HT-29 (cell line): ENCODE results near the gene TREML4. TPM values are rescaled to one million over a fixed set of nuclear protein-coding genes. Genes with fewer than 3 reads are reported as not detected.

ENCODE experiments used
- DNase-seq: peaks from one replicate; pipeline ENCODE4 v3.0.0-alpha.2; 2015; ENCODE audit warnings: low spot score
- small RNA-seq: library from RNA; depleted of rRNA; stranded (forward); fragments of <200 nt; gene quantifications from one replicate; pipeline ENCODE3, GENCODE V24; 2014
- total RNA-seq: library from RNA; depleted of rRNA; stranded (reverse); fragments of >200 nt; shearing (Covaris generic); gene quantifications from 2 replicates; pipeline ENCODE4 v1.2.3, GENCODE V29; 2014; rRNA removed

Gene TREML4
- total RNA-seq, 1 experiment from 2014 or later, result not detected

DNA sequence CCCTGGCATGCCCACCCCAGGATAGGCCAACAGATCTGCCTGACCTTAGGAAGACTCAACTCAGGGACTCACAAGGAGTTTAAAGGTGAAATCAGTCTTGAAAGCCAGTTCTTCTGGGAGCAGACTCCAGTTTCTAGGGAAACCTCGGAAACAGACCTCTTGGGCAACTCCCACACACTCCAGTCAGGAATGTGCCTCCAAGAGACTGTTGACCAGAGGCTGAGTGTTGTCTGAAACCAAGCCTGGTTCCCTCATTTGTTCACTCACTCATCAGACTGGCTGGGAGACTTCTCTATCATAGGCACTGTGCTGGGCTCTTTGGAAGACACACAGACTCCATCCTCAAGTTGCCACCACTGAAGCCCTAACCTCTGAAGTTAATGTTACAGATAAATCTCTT is 56.6 kb downstream of the TREML4 start:
- no peak for DNase-seq

DNA sequence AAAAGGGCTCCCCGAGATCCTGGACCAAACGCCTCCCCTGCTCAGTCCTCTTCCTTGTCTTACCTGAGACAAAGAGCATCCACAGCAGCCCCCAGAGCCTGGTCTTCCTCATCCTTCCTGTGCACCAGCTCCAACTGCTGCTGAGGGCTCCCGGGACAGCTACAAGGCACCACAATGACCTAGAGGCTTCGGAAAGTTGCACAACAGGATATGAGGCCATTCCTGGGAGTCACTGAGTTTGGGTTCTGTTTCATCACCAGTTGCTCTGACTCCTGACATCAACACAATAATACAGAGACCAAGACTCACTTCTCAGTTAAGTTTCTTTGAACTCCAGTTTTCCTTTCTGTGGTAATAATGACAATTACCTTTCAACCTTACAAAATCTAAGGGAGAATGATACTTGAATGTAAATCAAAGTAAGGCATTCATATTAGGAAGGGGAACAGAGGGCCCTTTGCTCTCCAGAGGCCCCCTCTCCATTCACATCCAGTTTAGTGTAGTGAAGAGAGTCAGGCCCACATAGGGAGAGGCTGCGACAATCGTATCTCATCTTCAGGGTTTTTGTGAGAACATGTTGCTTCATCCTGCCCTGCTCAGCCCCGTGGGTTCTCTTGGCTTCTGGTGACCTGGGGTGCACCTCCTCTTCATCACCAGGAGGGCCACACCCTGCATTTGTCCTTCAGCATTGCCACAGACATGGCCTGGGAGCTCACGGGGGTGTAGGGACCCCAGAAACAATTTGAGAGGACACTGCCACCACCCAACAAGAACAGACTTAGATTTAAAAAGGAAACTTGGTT is 58.6 kb downstream of the TREML4 start, which contains the start of gene TREM1:
TSS of gene TREM1 (minus strand) at position 139 of the 803 bp plus-strand sequence. CDS start at position 112, 27 bp downstream.
- DNase-seq, result no peak

DNA sequence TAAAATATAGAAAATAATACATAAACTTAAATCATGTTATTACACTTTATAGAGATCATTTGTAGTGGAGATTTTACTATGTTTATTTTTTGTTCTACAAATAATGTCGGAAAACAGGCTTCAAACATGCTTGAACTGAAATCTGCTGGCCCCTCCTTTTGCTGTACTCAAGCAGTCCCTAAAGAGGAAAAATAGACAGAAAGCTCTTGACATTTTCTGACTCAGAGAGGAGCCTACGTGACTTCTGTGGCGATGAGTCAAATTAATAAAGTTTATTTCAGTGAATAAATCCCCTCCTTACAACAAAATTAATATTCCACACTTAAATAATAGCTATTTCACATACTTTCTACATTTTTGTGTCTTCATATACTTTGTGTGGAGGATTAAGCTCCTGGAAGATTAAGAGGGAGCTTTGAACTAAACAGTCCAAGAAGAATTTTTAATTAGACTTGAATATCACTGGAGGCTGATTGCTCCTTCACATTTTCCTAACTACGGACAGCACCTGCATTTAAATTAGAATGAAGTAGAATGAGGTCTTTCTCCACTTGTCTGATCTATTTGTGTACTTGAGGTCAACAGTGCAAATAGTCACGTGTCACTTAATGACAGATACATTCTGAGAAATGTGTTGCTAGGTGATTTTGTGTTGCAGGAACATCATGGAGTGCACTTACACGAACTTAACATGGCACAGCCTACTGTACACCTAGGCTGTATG is 60.0 kb downstream of the TREML4 start:
- DNase-seq, result peak; percentile 43

Small RNA genes within 50 kb of the gene (small RNA-seq; reads per million reads assigned to genes)
- gene AL391903.2, result not detected
- gene AL391903.3, result not detected
- 3.7 reads per million, percentile 79 among the genes with 10 or more reads in this experiment for gene RNA5SP207

Other genes starting within 250 kb of the TREML4 start
- gene UNC5CL, start 189.1 kb upstream of the TREML4 start, total RNA-seq, result 1.1 and 4.2 TPM in 2 replicates
- gene TSPO2, start 185.9 kb upstream of the TREML4 start, total RNA-seq, result not detected in 2 replicates
- gene APOBEC2, start 175.1 kb upstream of the TREML4 start, total RNA-seq, result not detected in 2 replicates
- 14.5 and 20.2 TPM in 2 replicates for gene OARD1, start 156.0 kb upstream of the TREML4 start, total RNA-seq
- 18.5 and 21.8 TPM in 2 replicates for gene NFYA, start 155.4 kb upstream of the TREML4 start, total RNA-seq
- not detected in 2 replicates for gene TREML1, start 74.0 kb upstream of the TREML4 start, total RNA-seq
- gene TREM2, start 65.2 kb upstream of the TREML4 start, total RNA-seq, result not detected in 2 replicates
- gene TREML2, start 27.2 kb upstream of the TREML4 start, total RNA-seq, result 3.1 and 3.3 TPM in 2 replicates
- gene TREM1, start 58.3 kb downstream of the TREML4 start, total RNA-seq, result 0.18 TPM in 1 of 2 replicates, not detected in the other
- not detected in 2 replicates for gene NCR2, start 107.3 kb downstream of the TREML4 start, total RNA-seq